SK-N-SH treated with all-trans-retinoic acid at 6 μM for 48 hours (cell line): ENCODE data around the gene PDE6B.

Experiments used
- ATAC-seq: fragments of 200-7000 bp; cut with Tn5 transposase; 3 replicates; pipeline ENCODE4 v1.9.1; 2020; ENCODE audit warnings: mild to moderate bottlenecking, moderate library complexity
- CREB5 ChIP-seq: fragments of 250-450 bp; sonication (Bioruptor Pico); IDR thresholded peaks from 2 replicates; pipeline ENCODE4 v1.5.1; 2020; ENCODE audit warnings: low read depth, mild to moderate bottlenecking, moderate library complexity
- CSRNP3 ChIP-seq: fragments of 250-450 bp; sonication (Bioruptor Pico); IDR thresholded peaks from 2 replicates; pipeline ENCODE4 v1.5.1; 2021; ENCODE audit warnings: mild to moderate bottlenecking, moderate library complexity
- ESRRG ChIP-seq: fragments of 250-450 bp; sonication (Bioruptor Pico); IDR thresholded peaks from 2 replicates; pipeline ENCODE4 v1.6.1; 2021; ENCODE audit warnings: mild to moderate bottlenecking
- ISL1 ChIP-seq: fragments of 250-450 bp; sonication (Bioruptor Pico); IDR thresholded peaks from 2 replicates; pipeline ENCODE4 v2.1.2; 2022; ENCODE audit warnings: mild to moderate bottlenecking, moderate library complexity
- OSR1 ChIP-seq: fragments of 250-450 bp; sonication (Bioruptor Pico); IDR thresholded peaks from 2 replicates; pipeline ENCODE4 v1.8.0; 2022; ENCODE audit warnings: moderate library complexity, mild to moderate bottlenecking, inconsistent platforms
- PATZ1 ChIP-seq: fragments of 250-450 bp; sonication (Bioruptor Pico); IDR thresholded peaks from 2 replicates; pipeline ENCODE4 v1.8.0; 2020; ENCODE audit warnings: mild to moderate bottlenecking, moderate library complexity, borderline replicate concordance
- RARB ChIP-seq: fragments of 250-450 bp; sonication (Bioruptor Pico); IDR thresholded peaks from 2 replicates; pipeline ENCODE4 v1.8.0; 2021; ENCODE audit warnings: mild to moderate bottlenecking, moderate library complexity
- SNAI2 ChIP-seq: fragments of 250-450 bp; sonication (Bioruptor Pico); IDR thresholded peaks from 2 replicates; pipeline ENCODE4 v1.5.0; 2020; ENCODE audit warnings: mild to moderate bottlenecking, moderate library complexity
- TCF4 ChIP-seq: fragments of 250-450 bp; sonication (Bioruptor Pico); IDR thresholded peaks from 2 replicates; pipeline ENCODE4 v1.8.0; 2021; ENCODE audit warnings: mild to moderate bottlenecking, moderate library complexity, borderline replicate concordance
- TOX ChIP-seq: fragments of 250-450 bp; sonication (Bioruptor Pico); IDR thresholded peaks from 2 replicates; pipeline ENCODE4 v1.8.0; 2021; ENCODE audit warnings: mild to moderate bottlenecking, moderate library complexity, borderline replicate concordance
- TSHZ2 ChIP-seq: fragments of 250-450 bp; sonication (Bioruptor Pico); IDR thresholded peaks from 2 replicates; pipeline ENCODE4 v1.5.0; 2020; ENCODE audit warnings: mild to moderate bottlenecking, moderate library complexity
- ZC3H10 ChIP-seq: fragments of 250-450 bp; sonication (Bioruptor Pico); IDR thresholded peaks from 2 replicates; pipeline ENCODE4 v1.5.1; 2021; ENCODE audit warnings: mild to moderate bottlenecking, moderate library complexity
- ZFP3 ChIP-seq: fragments of 250-450 bp; sonication (Bioruptor Pico); IDR thresholded peaks from 2 replicates; pipeline ENCODE4 v1.5.0; 2020; ENCODE audit warnings: mild to moderate bottlenecking, moderate library complexity
- ZFP30 ChIP-seq: fragments of 450-650 bp; formaldehyde crosslinking; IDR thresholded peaks from 2 replicates; pipeline ENCODE4 v1.5.0; 2022; ENCODE audit warnings: mild to moderate bottlenecking, moderate library complexity
- ZNF70 ChIP-seq: fragments of 450-650 bp; formaldehyde crosslinking; IDR thresholded peaks from 2 replicates; pipeline ENCODE4 v1.5.0; 2020; ENCODE audit warnings: mild to moderate bottlenecking, moderate library complexity
- ZNF8 ChIP-seq: fragments of 450-650 bp; formaldehyde crosslinking; IDR thresholded peaks from 2 replicates; pipeline ENCODE4 v1.5.0; 2020; ENCODE audit warnings: mild to moderate bottlenecking, moderate library complexity

The PDE6B gene

GRCh38 chr4:680928-681645 is 55.7 kb downstream of the PDE6B start:
- TF ChIP-seq TCF4 (CRISPR knock-in tag) (no peak), ZC3H10 (CRISPR knock-in tag) (no peak), CSRNP3 (no peak), TOX (CRISPR knock-in tag) (no peak), ZFP30 (CRISPR knock-in tag) (no peak), ZNF8 (no peak), OSR1 (CRISPR knock-in tag) (no peak), ZFP3 (CRISPR knock-in tag) (no peak), TSHZ2 (CRISPR knock-in tag) (no peak), PATZ1 (no peak), ESRRG (no peak)
- peak; percentile 38 for ATAC-seq

GRCh38 chr4:681736-682451 is 56.5 kb downstream of the PDE6B start:
- no peak for TF ChIP-seq ZFP3 (CRISPR knock-in tag)
- ATAC-seq = no peak

GRCh38 chr4:682490-683172 is 57.3 kb downstream of the PDE6B start:
- no peak for ATAC-seq
- TF ChIP-seq CSRNP3 (no peak), CREB5 (CRISPR knock-in tag) (no peak), ZC3H10 (CRISPR knock-in tag) (no peak), ESRRG (no peak), ZNF70 (CRISPR knock-in tag) (no peak), ZFP3 (CRISPR knock-in tag) (no peak), OSR1 (CRISPR knock-in tag) (no peak), ISL1 (CRISPR knock-in tag) (no peak), RARB (CRISPR knock-in tag) (no peak), SNAI2 (CRISPR knock-in tag) (no peak), PATZ1 (no peak), ZNF8 (no peak)
